GM12878 (cell line): ENCODE data around the gene ASB6. TPM values are rescaled to one million over a fixed set of nuclear protein-coding genes. Genes with fewer than 3 reads are reported as not detected.
A peak's percentile ranks its signal among the peaks of the same experiment; 100 is the strongest.

Experiments used
- ATAC-seq: fragments of 200-7000 bp; cut with Tn5 transposase; 3 replicates; pipeline ENCODE4 v1.9.1; 2020; ENCODE audit warnings: mild to moderate bottlenecking, moderate library complexity
- BruUV-seq: library from RNA; stranded (reverse); fragments of 400-500 nt; replicated peaks from 2 replicates; lab custom pipeline; 2021; lab: Mats Ljungman, UMichigan
- CTCF ChIA-PET: fragments of 300-600 bp; sonication (Branson Sonifier 250); formaldehyde crosslinking; extraction: SDS; loops from one replicate; lab custom pipeline; 2021; ENCODE audit warnings: inconsistent platforms; lab: Yijun Ruan, JAX
- POLR2A ChIA-PET: fragments of 350-600 bp; formaldehyde crosslinking; extraction: SDS; loops from one replicate; lab custom pipeline; 2021; ENCODE audit warnings: inconsistent platforms; lab: Charles Lee
- RAD21 ChIA-PET: fragments of 300-600 bp; sonication (Branson Sonifier 250); formaldehyde crosslinking; loops from one replicate; lab custom pipeline; 2023; ENCODE audit warnings: antibody characterized with exemption; ENCODE audit not compliant: unreplicated experiment; lab: Charles Lee
- SMC1A ChIA-PET: fragments of 300-600 bp; sonication (Branson Sonifier 250); formaldehyde crosslinking; loops from one replicate; lab custom pipeline; 2023; ENCODE audit not compliant: unreplicated experiment, uncharacterized antibody; lab: Charles Lee
- DNase-seq: peaks from one replicate; pipeline ENCODE4 v3.0.0-alpha.2; 2011; ENCODE audit warnings: low read depth, low spot score
- FAIRE-seq: peaks from 3 replicates; lab custom pipeline; 2011; peaks lifted over from hg19 to GRCh38; lab: Jason Lieb, UNC
- H2AFZ ChIP-seq: 2 replicates; pipeline ENCODE4 v1.6.0; 2011; ENCODE audit warnings: low read depth, low read length, control low read depth; ENCODE audit not compliant: control insufficient read depth
- H3K27ac ChIP-seq: 2 replicates; pipeline ENCODE4 v1.5.1; 2011; ENCODE audit warnings: control low read depth; ENCODE audit not compliant: control insufficient read depth, insufficient read depth
- H3K27me3 ChIP-seq, 2 experiments: replicated peaks in 1 of 2; 2 replicates each; pipeline versions ENCODE4 v1.6.0 to v1.6.1; 2011; ENCODE audit warnings: low read length in 1 of 2; ENCODE audit not compliant: control insufficient read depth in 2 of 2, insufficient read depth in 2 of 2
- H3K36me3 ChIP-seq, 2 experiments: 2 replicates each; pipeline ENCODE4 v1.5.1; 2011; ENCODE audit warnings: low read length in 1 of 2; ENCODE audit not compliant: control insufficient read depth in 2 of 2, insufficient read depth in 2 of 2
- H3K4me1 ChIP-seq: 2 replicates; pipeline ENCODE4 v1.6.1; 2011; ENCODE audit warnings: mild to moderate bottlenecking, low read length, moderate library complexity, mixed read lengths; ENCODE audit not compliant: control insufficient read depth, insufficient read depth
- H3K4me2 ChIP-seq: 2 replicates; pipeline ENCODE4 v1.6.0; 2011; ENCODE audit warnings: control low read depth; ENCODE audit not compliant: control insufficient read depth, insufficient read depth
- H3K4me3 ChIP-seq: fragments of 200-600 bp; sonication (generic); 2 replicates; pipeline ENCODE4 v1.5.1; 2016
- H3K79me2 ChIP-seq: 2 replicates; pipeline ENCODE4 v1.6.0; 2011; ENCODE audit warnings: low read length; ENCODE audit not compliant: control insufficient read depth, insufficient read depth
- H3K9ac ChIP-seq: 2 replicates; pipeline ENCODE4 v1.8.0; 2011; ENCODE audit warnings: low read length, control low read depth, mixed read lengths; ENCODE audit not compliant: control insufficient read depth, insufficient read depth
- H3K9me3 ChIP-seq: replicated peaks from 3 replicates; pipeline ENCODE4 v1.5.1; 2011; ENCODE audit warnings: mild to moderate bottlenecking, low read length; ENCODE audit not compliant: control insufficient read depth, insufficient read depth
- H4K20me1 ChIP-seq: 2 replicates; pipeline ENCODE4 v1.6.0; 2011; ENCODE audit not compliant: control insufficient read depth, insufficient read depth
- CBFB ChIP-seq: IDR thresholded peaks from 2 replicates; pipeline ENCODE4 v1.6.1; 2016; ENCODE audit warnings: antibody characterized with exemption, low read depth
- DPF2 ChIP-seq: fragments of 450-650 bp; IDR thresholded peaks from 2 replicates; pipeline ENCODE4 v1.6.1; 2017; ENCODE audit warnings: mild to moderate bottlenecking
- EZH2 ChIP-seq: IDR thresholded peaks from 2 replicates; pipeline ENCODE4 v1.6.1; 2012; ENCODE audit warnings: low read depth, mild to moderate bottlenecking, control low read depth, inconsistent platforms, low read length, borderline replicate concordance; ENCODE audit not compliant: control insufficient read depth
- RBBP5 ChIP-seq: fragments of 200-600 bp; sonication (generic); conservative IDR thresholded peaks from 2 replicates; pipeline ENCODE4 v1.6.1; 2016
- WGBS: methylation state at CpG from one replicate; pipeline ENCODE4 v1.1.6; 2016; ENCODE audit warnings: low lambda C conversion rate; ENCODE audit not compliant: insufficient replicate concordance, insufficient coverage; ENCODE audit errors: missing lambda C conversion rate; 5-methylcytosine and 5-hydroxymethylcytosine counted together
- in situ Hi-C: fragments of 300-500 bp; cut with MboI; formaldehyde crosslinking; loops from 9 replicates; pipeline ENCODE4 v1.14.3; 2018; ENCODE audit warnings: mixed read lengths
- intact Hi-C: fragments of 100-400 bp; cut with micrococcal nuclease; formaldehyde crosslinking; loops from one replicate; pipeline ENCODE4 v1.14.2; 2022; ENCODE audit not compliant: unreplicated experiment
- polyA plus RNA-seq, 11 experiments: library from polyadenylated mRNA; depleted of rRNA in 4 of 11; unstranded in 6 of 11; stranded (reverse) in 5 of 11; fragments of >200 nt; fragmentation: Nextera tagmentation in 4 of 11; fragmentation: Illumina TruSeq in 1 of 11; extraction: Ambion mirVana in 4 of 11; extraction: Trizol in 1 of 11; gene quantifications; 1 replicate in 1 of 11; 2 replicates in 10 of 11; pipeline versions ENCODE4 v1.2.1 to v1.2.3, GENCODE V29; 2011 to 2016; ENCODE audit warnings: inconsistent platforms in 2 of 11, missing spikeins in 2 of 11, low read depth in 1 of 11
- total RNA-seq, 4 experiments: library from RNA; depleted of rRNA in 3 of 4; stranded (reverse); fragments of >200 nt in 3 of 4; fragmentation: Illumina TruSeq in 1 of 4; extraction: Trizol in 1 of 4; gene quantifications; 2 replicates each; pipeline versions ENCODE4 v1.2.1 to v1.2.3, GENCODE V29; 2013 to 2021
- TF ChIP-seq, protein P1 (sequence below): IDR thresholded peaks from 2 replicates; pipeline ENCODE4 v1.6.1; 2012; ENCODE audit warnings: low read depth, low read length, improper control_type of control experiment

The ASB6 gene
- total and polyA plus RNA-seq, 10 of the 15 experiments (the other 5 are each of a cell fraction or from before 2014, with no cell fraction given), result 0.80 to 18.2 (median 9.9) TPM

DNA sequence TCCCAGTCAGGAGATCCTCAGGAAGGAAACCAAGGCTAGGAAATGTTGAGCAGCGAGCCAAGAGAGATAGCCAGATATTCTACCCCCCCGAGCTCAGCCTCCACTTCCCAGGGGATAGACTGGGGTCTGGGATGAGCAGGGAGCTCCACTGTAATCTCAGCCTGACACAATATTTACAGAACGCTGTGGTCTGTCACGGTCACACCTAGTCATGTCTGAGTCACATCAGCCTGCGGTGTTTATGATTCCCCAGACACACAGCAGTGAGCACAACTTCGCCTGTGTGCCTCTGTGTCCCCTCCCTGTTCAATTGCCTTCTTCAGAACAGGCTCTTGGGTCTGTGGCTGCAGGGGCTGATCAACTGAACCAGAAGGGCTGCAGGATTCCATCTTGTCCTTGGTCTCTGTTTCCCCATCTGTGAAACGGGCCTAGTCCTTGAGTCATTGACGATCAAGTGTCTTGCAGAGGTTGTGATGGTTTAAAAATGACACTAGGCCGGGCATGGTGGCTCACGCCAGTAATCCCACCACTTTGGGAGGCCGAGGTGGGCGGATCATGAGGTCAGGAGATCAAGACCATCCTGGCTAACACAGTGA, 14.9 kb upstream of the ASB6 start:
- POLR2A ChIA-PET, result no interaction called here
- H2AFZ ChIP-seq, result no peak overlapping the region
- no peak for DNase-seq
- no peak for FAIRE-seq
- no peaks in the 10 kb centered on the region for H3K4me1 ChIP-seq
- in situ Hi-C loops, result no loop called here
- RAD21 ChIA-PET, result interaction anchor here (1.4 kb wide), 1 partner anchor 32 kb away, joined by 3 read pairs; no protein-coding TSS in a partner anchor
- no peak overlapping the region for H3K9ac ChIP-seq
- H3K4me2 ChIP-seq, result no peak overlapping the region
- no peak overlapping the region for H3K4me3 ChIP-seq
- no peak overlapping the region for H3K27ac ChIP-seq
- H3K9me3 ChIP-seq, result no peaks in the 10 kb centered on the region
- no peaks in the 10 kb centered on the region; a peak in 1 of 4 replicates for H3K27me3 ChIP-seq
- TF ChIP-seq, protein P1, sequence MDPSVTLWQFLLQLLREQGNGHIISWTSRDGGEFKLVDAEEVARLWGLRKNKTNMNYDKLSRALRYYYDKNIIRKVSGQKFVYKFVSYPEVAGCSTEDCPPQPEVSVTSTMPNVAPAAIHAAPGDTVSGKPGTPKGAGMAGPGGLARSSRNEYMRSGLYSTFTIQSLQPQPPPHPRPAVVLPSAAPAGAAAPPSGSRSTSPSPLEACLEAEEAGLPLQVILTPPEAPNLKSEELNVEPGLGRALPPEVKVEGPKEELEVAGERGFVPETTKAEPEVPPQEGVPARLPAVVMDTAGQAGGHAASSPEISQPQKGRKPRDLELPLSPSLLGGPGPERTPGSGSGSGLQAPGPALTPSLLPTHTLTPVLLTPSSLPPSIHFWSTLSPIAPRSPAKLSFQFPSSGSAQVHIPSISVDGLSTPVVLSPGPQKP, result no peak
- TF ChIP-seq DPF2, result no peak
- TF ChIP-seq, all 136 proteins: peak for 0
- no peaks in the 10 kb centered on the region for H3K79me2 ChIP-seq
- intact Hi-C loops, result no loop called here
- 14% methylated on average over 12 of the region's 12 CpGs for WGBS
- ChIA-PET SMC1A (no interaction called here), CTCF (interaction anchor here (0.6 kb wide), 1 partner anchor 544 kb away, joined by 3 read pairs; no protein-coding TSS in a partner anchor)
- ATAC-seq, result peak; percentile 67
- H4K20me1 ChIP-seq, result no peaks in the 10 kb centered on the region
- H3K36me3 ChIP-seq, result no peaks in the 10 kb centered on the region; a peak in 1 of 4 replicates
- BruUV-seq, result no TSS peak

DNA sequence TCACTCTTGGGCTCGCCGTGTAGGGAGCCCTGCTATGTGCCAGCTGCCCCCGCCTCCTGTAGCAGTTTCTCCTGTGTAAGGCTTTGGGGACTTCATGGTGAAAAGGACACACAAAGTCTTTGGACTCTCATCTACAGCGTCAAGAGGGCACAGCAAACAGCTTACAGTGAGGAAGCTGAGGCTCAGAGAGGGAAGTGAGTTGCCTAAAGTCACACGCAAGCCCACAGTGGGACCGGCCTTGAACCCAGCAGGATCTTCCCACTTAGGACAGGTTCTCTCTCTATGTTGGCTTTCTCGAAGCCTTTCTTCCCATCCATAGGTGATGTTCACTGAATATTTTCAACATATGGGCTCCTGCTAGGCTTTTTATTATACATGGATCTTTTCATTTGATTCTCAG, 13.7 kb upstream of the ASB6 start:
- Histone ChIP-seq H3K9ac (no peak overlapping the region), H3K27ac (no peak overlapping the region), H3K4me3 (no peak overlapping the region), H3K9me3 (no peaks in the 10 kb centered on the region)
- intact Hi-C loops, result no loop called here
- CTCF ChIA-PET, result no interaction called here
- POLR2A ChIA-PET, result no interaction called here
- TF ChIP-seq RBBP5 (no peak), EZH2 (no peak), CBFB (no peak)
- TF ChIP-seq, all 136 proteins: peak for 0
- FAIRE-seq, result no peak
- Histone ChIP-seq H4K20me1 (no peaks in the 10 kb centered on the region), H3K36me3 (no peaks in the 10 kb centered on the region; a peak in 1 of 4 replicates), H3K4me2 (no peak overlapping the region), H3K27me3 (no peaks in the 10 kb centered on the region; a peak in 1 of 4 replicates), H2AFZ (no peak overlapping the region), H3K4me1 (no peaks in the 10 kb centered on the region), H3K79me2 (no peaks in the 10 kb centered on the region)
- no peak for DNase-seq
- ChIA-PET SMC1A (no interaction called here), RAD21 (interaction anchor here (0.6 to 1.4 kb wide), 2 partner anchors 31 to 1062 kb away, joined by 3 to 4 read pairs; no protein-coding TSS in a partner anchor)
- BruUV-seq, result no TSS peak
- WGBS, result 53% methylated on average over 7 of the region's 7 CpGs
- no peak; the same call in 2 of the 3 replicates for ATAC-seq
- in situ Hi-C loops, result no loop called here
